Thoracic aorta (tissue), 2 donors: Measurements from ENCODE around the gene NTNG1. TPM values are rescaled to one million over a fixed set of nuclear protein-coding genes. Genes with fewer than 3 reads are reported as not detected.
"Not testable (repeated sequence)": the region's sequence is repeated elsewhere in the genome, so short reads cannot be mapped to it uniquely, and the experiment has no call there.

ENCODE experiments used
- ATAC-seq: fragments of 150-250 bp; one replicate; pipeline ENCODE4 v1.8.0; 2017; ENCODE audit warnings: low read depth; ENCODE audit not compliant: insufficient number of reproducible peaks, low FRiP score
- DNase-seq: peaks from one replicate; pipeline ENCODE4 v3.0.0-alpha.2; 2020; ENCODE audit warnings: low spot score
- H3K27ac ChIP-seq, 2 donors: fragments of 200-600 bp; sonication (generic); 1 replicate in 1 of 2; 2 replicates in 1 of 2; pipeline ENCODE4 v1.5.1; 2016; ENCODE audit warnings: mild to moderate bottlenecking in 2 of 2, moderate library complexity in 2 of 2
- H3K27me3 ChIP-seq: fragments of 200-600 bp; sonication (generic); replicated peaks from 2 replicates; pipeline ENCODE4 v1.6.0; 2016; ENCODE audit warnings: mild to moderate bottlenecking; ENCODE audit not compliant: insufficient read depth
- H3K36me3 ChIP-seq: fragments of 200-600 bp; sonication (generic); one replicate; pipeline ENCODE4 v1.5.1; 2016
- H3K4me1 ChIP-seq, 2 donors: fragments of 200-600 bp; sonication (generic); 1 replicate in 1 of 2; 2 replicates in 1 of 2; pipeline versions ENCODE4 v1.5.1 to v1.6.0; 2016; ENCODE audit warnings: low read depth in 2 of 2, mild to moderate bottlenecking in 1 of 2; ENCODE audit not compliant: control insufficient read depth in 1 of 2
- H3K4me3 ChIP-seq: fragments of 200-600 bp; sonication (generic); 2 replicates; pipeline ENCODE4 v1.5.1; 2016; ENCODE audit warnings: mild to moderate bottlenecking
- H3K9me3 ChIP-seq: fragments of 200-600 bp; sonication (generic); 2 replicates; pipeline ENCODE4 v1.5.1; 2016
- total RNA-seq, 2 donors: library from RNA; depleted of rRNA; stranded (reverse); fragments of >200 nt; gene quantifications; one replicate each; pipeline versions ENCODE4 v1.1.0 to v1.2.3, GENCODE V29; 2016
- TF ChIP-seq, protein P1 (sequence below): fragments of 200-600 bp; sonication (generic); IDR thresholded peaks from one replicate; pipeline ENCODE4 v1.5.1; 2019; ENCODE audit warnings: antibody characterized with exemption

The NTNG1 gene
- total RNA-seq, 2 donors from 2014 or later: 0.99 to 1.4 TPM

DNA sequence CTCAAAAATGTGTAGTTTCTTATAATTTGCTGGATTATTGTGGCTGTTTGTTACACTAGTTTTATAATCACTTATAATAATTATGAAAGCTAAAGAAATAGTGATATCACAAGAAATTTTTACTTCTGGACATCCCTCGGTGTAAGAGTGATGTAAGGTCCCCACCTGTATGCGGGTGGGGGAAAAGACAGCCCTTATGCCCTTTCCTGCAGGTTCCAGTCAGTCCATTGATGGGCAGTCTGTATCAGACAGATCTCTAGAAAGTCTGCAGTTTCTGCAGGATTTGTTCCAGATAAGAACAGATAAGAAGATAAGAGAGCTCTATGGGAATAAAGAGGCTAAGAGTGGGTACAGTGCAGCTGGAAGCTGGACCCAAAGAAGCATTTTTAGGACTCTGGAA lies 89.3 kb downstream of the NTNG1 start:
- H3K4me1 ChIP-seq: no peaks in the 10 kb centered on the region
- no peak overlapping the region for H3K4me3 ChIP-seq
- no peak overlapping the region for H3K27ac ChIP-seq
- DNase-seq: no peak
- H3K9me3 ChIP-seq: no peaks in the 10 kb centered on the region
- no peaks in the 10 kb centered on the region for H3K36me3 ChIP-seq
- no peak for ATAC-seq
- H3K27me3 ChIP-seq: no peaks in the 10 kb centered on the region
- TF ChIP-seq, protein P1, sequence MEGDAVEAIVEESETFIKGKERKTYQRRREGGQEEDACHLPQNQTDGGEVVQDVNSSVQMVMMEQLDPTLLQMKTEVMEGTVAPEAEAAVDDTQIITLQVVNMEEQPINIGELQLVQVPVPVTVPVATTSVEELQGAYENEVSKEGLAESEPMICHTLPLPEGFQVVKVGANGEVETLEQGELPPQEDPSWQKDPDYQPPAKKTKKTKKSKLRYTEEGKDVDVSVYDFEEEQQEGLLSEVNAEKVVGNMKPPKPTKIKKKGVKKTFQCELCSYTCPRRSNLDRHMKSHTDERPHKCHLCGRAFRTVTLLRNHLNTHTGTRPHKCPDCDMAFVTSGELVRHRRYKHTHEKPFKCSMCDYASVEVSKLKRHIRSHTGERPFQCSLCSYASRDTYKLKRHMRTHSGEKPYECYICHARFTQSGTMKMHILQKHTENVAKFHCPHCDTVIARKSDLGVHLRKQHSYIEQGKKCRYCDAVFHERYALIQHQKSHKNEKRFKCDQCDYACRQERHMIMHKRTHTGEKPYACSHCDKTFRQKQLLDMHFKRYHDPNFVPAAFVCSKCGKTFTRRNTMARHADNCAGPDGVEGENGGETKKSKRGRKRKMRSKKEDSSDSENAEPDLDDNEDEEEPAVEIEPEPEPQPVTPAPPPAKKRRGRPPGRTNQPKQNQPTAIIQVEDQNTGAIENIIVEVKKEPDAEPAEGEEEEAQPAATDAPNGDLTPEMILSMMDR: no peak

DNA sequence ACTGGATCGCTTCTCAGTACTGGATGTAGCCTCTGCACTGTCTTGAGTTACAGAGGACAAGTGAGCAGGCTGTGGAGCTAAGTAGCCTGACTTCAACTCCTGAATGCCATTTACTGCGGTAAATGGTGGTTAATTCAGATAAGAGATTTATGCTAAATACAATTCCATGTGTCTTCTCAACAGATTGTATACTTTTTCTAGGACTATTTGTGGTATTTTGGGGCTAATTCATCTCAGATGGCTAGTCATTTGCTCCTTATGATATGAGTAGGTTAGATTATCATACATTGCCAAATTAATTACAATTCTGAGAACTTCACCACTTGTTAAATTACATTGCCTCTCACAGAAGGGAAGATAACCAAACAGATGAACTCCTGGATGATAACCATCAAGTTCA lies 90.5 kb downstream of the NTNG1 start:
- H3K4me1 ChIP-seq: no peaks in the 10 kb centered on the region
- TF ChIP-seq, protein P1: no peak
- H3K27ac ChIP-seq: no peak overlapping the region
- DNase-seq: no peak
- no peaks in the 10 kb centered on the region for H3K9me3 ChIP-seq
- H3K4me3 ChIP-seq: no peak overlapping the region
- H3K27me3 ChIP-seq: no peaks in the 10 kb centered on the region
- H3K36me3 ChIP-seq: no peaks in the 10 kb centered on the region
- ATAC-seq: no peak

DNA sequence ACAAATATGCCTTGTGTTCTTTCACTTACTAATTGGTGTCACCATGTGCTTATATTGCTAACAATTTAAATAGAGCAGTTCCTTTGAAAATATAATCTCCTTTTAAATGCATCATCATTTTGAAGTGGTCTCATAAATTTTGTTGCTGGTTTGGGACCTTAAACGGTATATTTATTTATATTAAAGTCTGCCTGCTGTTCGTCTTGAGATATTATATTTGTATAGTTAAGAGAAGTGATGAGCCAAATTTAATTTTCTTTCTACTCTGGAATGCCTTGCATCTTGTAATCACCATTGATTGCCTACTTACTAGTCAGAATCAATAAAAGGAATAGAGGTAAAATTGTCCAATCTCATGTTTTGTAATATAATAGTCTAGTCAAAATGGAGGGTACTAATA lies 91.6 kb downstream of the NTNG1 start:
- Histone ChIP-seq H3K4me1 (no peaks in the 10 kb centered on the region), H3K27me3 (no peaks in the 10 kb centered on the region), H3K27ac (no peak overlapping the region), H3K9me3 (no peaks in the 10 kb centered on the region), H3K36me3 (no peaks in the 10 kb centered on the region), H3K4me3 (no peak overlapping the region)
- no peak for ATAC-seq
- TF ChIP-seq, protein P1: no peak
- DNase-seq: no peak

DNA sequence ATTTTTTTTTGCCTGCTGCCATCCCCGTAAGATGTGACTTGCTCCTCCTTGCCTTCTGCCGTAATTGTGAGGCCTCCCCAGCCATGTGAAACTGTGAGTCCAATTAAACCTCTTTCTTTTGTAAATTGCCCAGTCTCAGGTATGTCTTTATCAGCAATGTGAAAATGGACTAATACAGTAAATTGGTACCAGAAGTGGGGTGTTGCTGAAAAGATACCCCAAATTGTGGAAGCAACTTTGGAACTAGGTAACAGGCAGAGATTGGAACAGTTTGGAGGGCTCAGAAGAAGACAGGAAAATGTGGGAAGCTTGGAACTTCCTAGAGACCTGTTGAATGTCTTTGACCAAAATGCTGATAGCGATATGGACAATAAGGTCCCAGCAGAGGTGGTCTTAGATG lies 95.9 kb downstream of the NTNG1 start:
- not testable (repeated sequence) for H3K4me1 ChIP-seq

DNA sequence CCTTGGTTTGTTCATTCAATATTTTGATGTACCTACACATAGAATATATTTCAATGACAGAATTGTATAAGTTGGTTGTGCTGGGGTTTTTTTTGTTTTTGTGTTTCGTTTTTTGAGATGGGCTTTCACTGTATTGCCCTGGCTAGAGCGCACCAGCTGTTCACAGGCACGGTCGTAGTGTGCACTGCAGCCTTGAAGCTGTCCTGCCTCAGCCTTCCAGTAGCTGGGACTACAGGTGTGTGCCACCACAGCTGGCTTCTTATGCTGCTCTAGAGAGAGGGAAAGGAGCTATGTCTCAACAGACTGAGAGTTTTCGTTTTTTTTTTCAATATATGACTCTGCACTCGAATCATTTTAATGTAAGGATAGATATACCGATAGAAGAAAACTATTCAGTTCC lies 102.6 kb downstream of the NTNG1 start:
- H3K4me3 ChIP-seq: no peak overlapping the region

More for the DNA sequence above, 95.9 kb downstream of the NTNG1 start:
- not testable (repeated sequence) for H3K9me3 ChIP-seq, H3K36me3 ChIP-seq, ATAC-seq, H3K4me3 ChIP-seq, DNase-seq, H3K27me3 ChIP-seq, H3K27ac ChIP-seq

More for the DNA sequence above, 102.6 kb downstream of the NTNG1 start:
- DNase-seq (no peak), ATAC-seq (no peak)
- H3K27me3 ChIP-seq: no peaks in the 10 kb centered on the region
- H3K4me1 ChIP-seq: no peaks in the 10 kb centered on the region
- TF ChIP-seq, protein P1: no peak
- H3K36me3 ChIP-seq: no peaks in the 10 kb centered on the region
- no peaks in the 10 kb centered on the region for H3K9me3 ChIP-seq
- no peak overlapping the region for H3K27ac ChIP-seq
